Mesenchymal stem cell (in vitro differentiated cells and primary cell): Measurements from ENCODE around the gene BRCC3.

Source experiments
- DNase-seq: peaks from one replicate; pipeline ENCODE4 v3.0.0-alpha.2; 2013
- H2AFZ ChIP-seq: one replicate; pipeline ENCODE4 v1.6.1; 2013; ENCODE audit warnings: low read depth, mild to moderate bottlenecking, control low read depth, inconsistent platforms, low read length, moderate library complexity
- H2AK5ac ChIP-seq: 2 replicates; pipeline ENCODE4 v1.6.1; 2013; ENCODE audit warnings: low read length, moderate library complexity, mild to moderate bottlenecking, inconsistent platforms; ENCODE audit not compliant: severe bottlenecking
- H2BK120ac ChIP-seq: one replicate; pipeline ENCODE4 v1.6.1; 2013; ENCODE audit warnings: low read depth, mild to moderate bottlenecking, inconsistent platforms, low read length, moderate library complexity
- H2BK12ac ChIP-seq, 2 experiments: one replicate each; pipeline ENCODE4 v1.6.1; 2013; ENCODE audit warnings: inconsistent platforms in 2 of 2, low read length in 2 of 2, mild to moderate bottlenecking in 2 of 2, moderate library complexity in 2 of 2, control low read depth in 1 of 2
- H2BK15ac ChIP-seq: one replicate; pipeline ENCODE4 v1.6.1; 2013; ENCODE audit warnings: mild to moderate bottlenecking, low read depth, inconsistent platforms; ENCODE audit not compliant: poor library complexity, severe bottlenecking
- H2BK5ac ChIP-seq: 2 replicates; pipeline ENCODE4 v1.6.1; 2013; ENCODE audit warnings: low read depth, mild to moderate bottlenecking, low read length, control low read depth, inconsistent platforms; ENCODE audit not compliant: poor library complexity, severe bottlenecking
- H3K14ac ChIP-seq, 2 experiments: one replicate each; pipeline ENCODE4 v1.6.1; 2013; ENCODE audit warnings: inconsistent platforms in 2 of 2, low read length in 2 of 2, control low read depth in 1 of 2, mild to moderate bottlenecking in 1 of 2, moderate library complexity in 1 of 2
- H3K18ac ChIP-seq, 2 experiments: one replicate each; pipeline ENCODE4 v1.6.1; 2013; ENCODE audit warnings: inconsistent platforms in 2 of 2, low read length in 2 of 2, control low read depth in 1 of 2, low read depth in 1 of 2, mild to moderate bottlenecking in 1 of 2
- H3K23ac ChIP-seq, 2 experiments: one replicate each; pipeline ENCODE4 v1.6.1; 2013; ENCODE audit warnings: inconsistent platforms in 2 of 2, low read length in 2 of 2, mild to moderate bottlenecking in 2 of 2, moderate library complexity in 2 of 2, control low read depth in 1 of 2
- H3K27ac ChIP-seq: 2 replicates; pipeline ENCODE4 v1.5.1; 2013; ENCODE audit warnings: mild to moderate bottlenecking, moderate library complexity, low read length, control low read depth, inconsistent platforms; ENCODE audit not compliant: poor library complexity, severe bottlenecking
- H3K27me3 ChIP-seq, 2 experiments: 2 replicates each; pipeline versions ENCODE4 v1.6.1 to v1.7.0; 2013; ENCODE audit warnings: low read length in 2 of 2, mild to moderate bottlenecking in 2 of 2, moderate library complexity in 2 of 2, control low read depth in 1 of 2, inconsistent platforms in 1 of 2; ENCODE audit not compliant: control insufficient read depth in 1 of 2, insufficient read depth in 1 of 2
- H3K36me3 ChIP-seq, 2 experiments: 2 replicates each; pipeline versions ENCODE4 v1.6.1 to v1.7.0; 2013; ENCODE audit warnings: low read length in 2 of 2, control low read depth in 1 of 2, inconsistent platforms in 1 of 2, low read depth in 1 of 2, mild to moderate bottlenecking in 1 of 2; ENCODE audit not compliant: insufficient read depth in 2 of 2, control insufficient read depth in 1 of 2
- H3K4ac ChIP-seq, 2 experiments: one replicate each; pipeline ENCODE4 v1.6.1; 2013; ENCODE audit warnings: inconsistent platforms in 2 of 2, low read length in 2 of 2, mild to moderate bottlenecking in 2 of 2, moderate library complexity in 2 of 2, control low read depth in 1 of 2, low read depth in 1 of 2
- H3K4me1 ChIP-seq: 2 replicates; pipeline ENCODE4 v1.6.1; 2013; ENCODE audit warnings: low read depth, low read length, control low read depth; ENCODE audit not compliant: control insufficient read depth, insufficient read depth
- H3K4me2 ChIP-seq: 2 replicates; pipeline ENCODE4 v1.6.1; 2013; ENCODE audit warnings: low read length, mild to moderate bottlenecking, inconsistent platforms; ENCODE audit not compliant: poor library complexity, severe bottlenecking
- H3K4me3 ChIP-seq, 2 experiments: 2 replicates each; pipeline versions ENCODE4 v1.5.1 to v1.7.0; 2013; ENCODE audit warnings: low read length in 2 of 2, mild to moderate bottlenecking in 2 of 2, control low read depth in 1 of 2, low read depth in 1 of 2; ENCODE audit not compliant: insufficient read depth in 1 of 2
- H3K79me1 ChIP-seq: replicated peaks from 2 replicates; pipeline ENCODE4 v1.6.1; 2013; ENCODE audit warnings: mild to moderate bottlenecking, control low read depth, low read length, inconsistent platforms; ENCODE audit not compliant: poor library complexity, severe bottlenecking
- H3K9ac ChIP-seq: 2 replicates; pipeline ENCODE4 v1.7.0; 2013; ENCODE audit warnings: mild to moderate bottlenecking, low read length, moderate library complexity
- H3K9me3 ChIP-seq: 2 replicates; pipeline ENCODE4 v1.7.0; 2013; ENCODE audit warnings: mild to moderate bottlenecking, low read length; ENCODE audit not compliant: control insufficient read depth
- H4K8ac ChIP-seq: one replicate; pipeline ENCODE4 v1.6.1; 2013; ENCODE audit warnings: inconsistent platforms, mild to moderate bottlenecking, low read length, moderate library complexity
- H4K91ac ChIP-seq: one replicate; pipeline ENCODE4 v1.6.1; 2013; ENCODE audit warnings: mild to moderate bottlenecking, low read length, inconsistent platforms
- WGBS: methylation state at CpG from one replicate; pipeline ENCODE4 v1.1.7; 2013; ENCODE audit warnings: mixed read lengths; 5-methylcytosine and 5-hydroxymethylcytosine counted together

BRCC3 gene

GRCh38 chrX:155070663-155070974, 689 bp upstream of the BRCC3 start:
- peak overlapping the region in 1 of 2 experiments; percentile 26 for H3K4ac ChIP-seq
- no peak overlapping the region for H2BK120ac ChIP-seq
- peak overlapping the region; percentile 90 for H3K9ac ChIP-seq
- peak overlapping the region; percentile 33 for H3K27ac ChIP-seq
- no peak overlapping the region for H2BK15ac ChIP-seq
- peak overlapping the region; percentile 21 to 57 for H3K18ac ChIP-seq
- H3K27me3 ChIP-seq, result no peaks in the 10 kb centered on the region
- H3K79me1 ChIP-seq, result peaks cover 5% of the 10 kb centered on the region
- no peak overlapping the region for H3K23ac ChIP-seq
- no peak overlapping the region for H4K91ac ChIP-seq
- WGBS, result 0% methylated on average over 2 of the region's 16 CpGs
- peaks cover 0 to 14% of the 10 kb centered on the region in 2 experiments for H3K36me3 ChIP-seq
- peak overlapping the region; percentile 51 for H2AFZ ChIP-seq
- H2AK5ac ChIP-seq, result no peak overlapping the region
- no peak overlapping the region for H2BK5ac ChIP-seq
- DNase-seq, result no peak
- H3K9me3 ChIP-seq, result no peaks in the 10 kb centered on the region
- H3K4me1 ChIP-seq, result peaks cover 5% of the 10 kb centered on the region
- H2BK12ac ChIP-seq, result no peak overlapping the region
- peak overlapping the region; percentile 70 for H3K4me2 ChIP-seq
- no peak overlapping the region for H4K8ac ChIP-seq
- H3K14ac ChIP-seq, result no peak overlapping the region
- peak overlapping the region; percentile 60 to 78 for H3K4me3 ChIP-seq

- Histone ChIP-seq H2AK5ac (no peak overlapping the region), H3K27me3 (no peaks in the 10 kb centered on the region), H3K9me3 (no peaks in the 10 kb centered on the region), H3K14ac (peak overlapping the region in 1 of 2 experiments; percentile 55), H3K18ac (peak overlapping the region; percentile 48 to 66), H2AFZ (peak overlapping the region; percentile 39), H3K4ac (peak overlapping the region in 1 of 2 experiments; percentile 51), H3K9ac (peak overlapping the region; percentile 91), H3K4me1 (peaks cover 2% of the 10 kb centered on the region), H3K36me3 (peaks cover 3 to 21% of the 10 kb centered on the region in 2 experiments), H2BK15ac (no peak overlapping the region), H4K8ac (no peak overlapping the region), H3K4me3 (peak overlapping the region; percentile 70 to 88), H3K27ac (peak overlapping the region; percentile 72), H3K4me2 (peak overlapping the region; percentile 39), H2BK12ac (no peak overlapping the region), H3K79me1 (peaks cover 2% of the 10 kb centered on the region), H2BK5ac (no peak overlapping the region), H4K91ac (no peak overlapping the region), H2BK120ac (no peak overlapping the region), H3K23ac (no peak overlapping the region)
- DNase-seq, result no peak
- 1% methylated on average over 21 of the region's 25 CpGs for WGBS
Observed at GRCh38 chrX:155071694-155072280, 479 bp downstream of the BRCC3 start.

DNA sequence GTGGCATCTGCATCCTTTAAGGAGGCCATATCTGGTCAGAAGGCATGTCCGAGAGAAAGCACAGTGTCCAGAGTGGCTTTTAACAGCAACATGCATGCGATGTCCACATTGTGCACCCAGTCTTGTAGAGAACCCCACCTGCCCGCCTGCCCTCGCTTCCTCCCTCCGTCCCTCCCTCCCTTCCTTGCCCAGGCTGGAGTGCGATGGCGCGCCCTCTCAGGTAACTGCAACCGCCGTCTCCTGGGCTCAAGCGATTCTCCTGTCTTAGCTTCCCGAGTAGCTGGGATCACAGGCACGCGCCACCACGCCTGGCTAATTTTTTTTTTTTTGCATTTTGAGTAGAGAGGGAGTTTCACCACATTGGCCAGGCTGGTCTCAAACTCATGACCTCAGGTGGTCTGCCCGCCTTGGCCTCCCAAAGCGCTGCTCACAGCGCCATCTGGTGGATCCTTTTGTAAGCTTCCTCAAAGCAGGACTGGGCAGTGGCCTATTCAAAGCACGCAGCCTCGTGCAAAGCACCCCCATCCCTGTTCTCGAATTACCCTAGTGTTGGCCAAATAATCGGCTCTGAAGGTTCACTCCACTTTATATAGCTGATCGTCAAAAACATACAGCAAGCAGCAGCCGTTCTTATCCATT, 15.0 kb downstream of the BRCC3 start:
- Histone ChIP-seq H3K79me1 (peaks cover 6% of the 10 kb centered on the region), H3K9me3 (no peaks in the 10 kb centered on the region), H2BK5ac (no peak overlapping the region), H2BK120ac (no peak overlapping the region), H3K27ac (no peak overlapping the region), H2AK5ac (no peak overlapping the region), H4K8ac (no peak overlapping the region), H2BK12ac (no peak overlapping the region), H3K4me1 (peaks cover 2% of the 10 kb centered on the region), H2AFZ (no peak overlapping the region), H3K14ac (no peak overlapping the region), H3K23ac (no peak overlapping the region), H3K4ac (no peak overlapping the region), H4K91ac (no peak overlapping the region), H3K18ac (no peak overlapping the region), H3K36me3 (peaks cover 13 to 37% of the 10 kb centered on the region in 2 experiments), H3K27me3 (no peaks in the 10 kb centered on the region), H3K4me2 (no peak overlapping the region), H3K4me3 (no peak overlapping the region), H3K9ac (no peak overlapping the region), H2BK15ac (no peak overlapping the region)
- 85% methylated on average over 18 of the region's 24 CpGs for WGBS
- DNase-seq, result peak; percentile 38

GRCh38 chrX:155086961-155087735, 15.8 kb downstream of the BRCC3 start:
- H2AFZ ChIP-seq, result no peak overlapping the region
- H3K4me1 ChIP-seq, result peaks cover 2% of the 10 kb centered on the region
- no peak overlapping the region for H3K14ac ChIP-seq
- no peak overlapping the region for H2BK120ac ChIP-seq
- no peak overlapping the region for H4K8ac ChIP-seq
- H2AK5ac ChIP-seq, result no peak overlapping the region
- no peak overlapping the region for H4K91ac ChIP-seq
- H3K9ac ChIP-seq, result no peak overlapping the region
- no peaks in the 10 kb centered on the region for H3K9me3 ChIP-seq
- 96% methylated on average over 26 of the region's 26 CpGs for WGBS
- no peak overlapping the region for H3K27ac ChIP-seq
- no peaks in the 10 kb centered on the region for H3K27me3 ChIP-seq
- H3K4ac ChIP-seq, result no peak overlapping the region
- H3K4me2 ChIP-seq, result no peak overlapping the region
- DNase-seq, result no peak
- no peak overlapping the region for H2BK5ac ChIP-seq
- no peak overlapping the region for H3K18ac ChIP-seq
- H2BK12ac ChIP-seq, result no peak overlapping the region
- no peak overlapping the region for H3K23ac ChIP-seq
- H3K4me3 ChIP-seq, result no peak overlapping the region
- H3K79me1 ChIP-seq, result peaks cover 6% of the 10 kb centered on the region
- no peak overlapping the region for H2BK15ac ChIP-seq
- peaks cover 13 to 34% of the 10 kb centered on the region in 2 experiments for H3K36me3 ChIP-seq
